Measurements from ENCODE around the gene PPP6R2. TPM values are rescaled to one million over a fixed set of nuclear protein-coding genes. Genes with fewer than 3 reads are reported as not detected.

Gene PPP6R2
- total and polyA plus RNA-seq, 9 of the 15 experiments (the other 6 are each of a cell fraction or from before 2014, with no cell fraction given): 0.32 to 39.8 (median 21.4) TPM

- TF ChIP-seq ZBTB40 (IDR thresholded peaks at IDR 0.05): no peak
- TF ChIP-seq ZBTB40 (CRISPR knock-in tag; IDR thresholded peaks at IDR 0.05): no peak
- TF ChIP-seq NR2F6 (CRISPR knock-in tag; IDR thresholded peaks at IDR 0.05): no peak
- TF ChIP-seq SMARCB1 (IDR thresholded peaks at IDR 0.05; ENCODE audit: insufficient read length, low read depth): no peak
- TF ChIP-seq ZNF12 (CRISPR knock-in tag; IDR thresholded peaks at IDR 0.05): no peak
- no peak for TF ChIP-seq PHB (CRISPR knock-in tag; IDR thresholded peaks at IDR 0.05)
- peak; percentile 53; the same call in 1 of the 2 replicates for TF ChIP-seq ZNF384 (IDR thresholded peaks at IDR 0.05; ENCODE audit: low read depth, low read length)
- TF ChIP-seq CLOCK (CRISPR knock-in tag; IDR thresholded peaks at IDR 0.05; ENCODE audit: borderline replicate concordance): peak; percentile 28; the same call in 1 of the 2 replicates
- TF ChIP-seq POLR2G (IDR thresholded peaks at IDR 0.05; ENCODE audit: low read depth, low read length): peak; percentile 75
- peak; percentile 52 for TF ChIP-seq MAX (CRISPR knock-in tag; IDR thresholded peaks at IDR 0.05)
- no peak for TF ChIP-seq ADNP (tag; IDR thresholded peaks at IDR 0.05)
- TF ChIP-seq ZBTB33 (CRISPR knock-in tag; IDR thresholded peaks at IDR 0.05): peak; percentile 78
- TF ChIP-seq POLR2AphosphoS2 (IDR thresholded peaks at IDR 0.05; ENCODE audit: low read length): peak; percentile 88; the same call in 1 of the 2 replicates
Measured at GRCh38 chr22:50485221-50486131, 142.3 kb downstream of the PPP6R2 start (continued).
